ENCODE data around the gene SPG11. TPM values are rescaled to one million over a fixed set of nuclear protein-coding genes. Genes with fewer than 3 reads are reported as not detected.
A peak's percentile ranks its signal among the peaks of the same experiment; 100 is the strongest.

The SPG11 gene
- total and polyA plus RNA-seq, 9 of the 15 experiments (the other 6 are each of a cell fraction or from before 2014, with no cell fraction given) = 23.3 to 71.2 (median 45.6) TPM

- H3K27me3 ChIP-seq (ENCODE audit: control insufficient read depth in 2 of 2, insufficient read depth in 2 of 2, low read length in 2 of 2) = no peaks in the 10 kb centered on the region
- under 1% methylated on average over 13 of the region's 13 CpGs for WGBS (ENCODE audit: insufficient coverage, low coverage, missing lambda C conversion rate)
- H3K4me3 ChIP-seq = peak overlapping the region; percentile 99
- in situ Hi-C loops (cut with MboI) (no loop called here), intact Hi-C loops (cut with micrococcal nuclease) (loop anchor here (10.0 kb wide), 1 partner anchor 323 kb away; no protein-coding TSS in a partner anchor)
- peak; percentile 47 for ATAC-seq
- H3K4me2 ChIP-seq (ENCODE audit: insufficient read depth, low read length) = peak overlapping the region; percentile 85
- H3K27ac ChIP-seq (ENCODE audit: extremely low read depth, low read depth, low read length) = peak overlapping the region; percentile 99
- peak overlapping the region; percentile 79 for H2AFZ ChIP-seq (ENCODE audit: low read depth, low read length)
- ChIA-PET CTCF (ENCODE audit: low intra/inter-chr PET ratio) (no interaction called here), POLR2A (interaction anchor here (0.5 to 2.4 kb wide), 8 partner anchors 9 to 647 kb away, joined by 3 to 26 read pairs (median 4); partner anchors contain the start of gene CTDSPL2)
- peak; percentile 80 for FAIRE-seq
- no TSS peak for BruUV-seq (replicated peaks)
- peak; percentile 21 to 67 (median 38) for DNase-seq (ENCODE audit: extremely low read depth in 1 of 4, low spot score in 3 of 4)
- no peaks in the 10 kb centered on the region for H3K9me1 ChIP-seq (ENCODE audit: control insufficient read depth, insufficient read depth, low read length)
- peaks cover 54% of the 10 kb centered on the region for H3K36me3 ChIP-seq (ENCODE audit: control insufficient read depth, insufficient read depth, low read length)
- H3K4me1 ChIP-seq (replicated peaks in 1 of 2; ENCODE audit: control insufficient read depth in 2 of 2, insufficient read depth in 2 of 2, low read length in 2 of 2) = peaks cover 18 to 27% of the 10 kb centered on the region in 2 experiments; a peak in 4 of 5 replicates
- H3K9me3 ChIP-seq (replicated peaks; ENCODE audit: control insufficient read depth, insufficient read depth, low read depth, low read length) = no peaks in the 10 kb centered on the region
- peaks cover 78% of the 10 kb centered on the region for H3K79me2 ChIP-seq (ENCODE audit: control insufficient read depth, insufficient read depth, low read length)
- H4K20me1 ChIP-seq (replicated peaks; ENCODE audit: control insufficient read depth, insufficient read depth, low read length) = peaks cover 13% of the 10 kb centered on the region; the same call in 1 of the 2 replicates
- peak overlapping the region; percentile 91 to 100 for H3K9ac ChIP-seq (ENCODE audit: insufficient read depth in 1 of 2, low read depth in 2 of 2, low read length in 2 of 2)
- TF ChIP-seq DPF2 (IDR thresholded peaks at IDR 0.05) = 0 out of 2 replicates have a peak, but pooled peaks have one; percentile 40
- TF ChIP-seq MEIS2 (IDR thresholded peaks at IDR 0.05; ENCODE audit: partially characterized antibody) = peak; percentile 4
- TF ChIP-seq SMARCA4 (IDR thresholded peaks at IDR 0.05) = peak; percentile 45; the same call in 1 of the 2 replicates
- TF ChIP-seq, protein P1, sequence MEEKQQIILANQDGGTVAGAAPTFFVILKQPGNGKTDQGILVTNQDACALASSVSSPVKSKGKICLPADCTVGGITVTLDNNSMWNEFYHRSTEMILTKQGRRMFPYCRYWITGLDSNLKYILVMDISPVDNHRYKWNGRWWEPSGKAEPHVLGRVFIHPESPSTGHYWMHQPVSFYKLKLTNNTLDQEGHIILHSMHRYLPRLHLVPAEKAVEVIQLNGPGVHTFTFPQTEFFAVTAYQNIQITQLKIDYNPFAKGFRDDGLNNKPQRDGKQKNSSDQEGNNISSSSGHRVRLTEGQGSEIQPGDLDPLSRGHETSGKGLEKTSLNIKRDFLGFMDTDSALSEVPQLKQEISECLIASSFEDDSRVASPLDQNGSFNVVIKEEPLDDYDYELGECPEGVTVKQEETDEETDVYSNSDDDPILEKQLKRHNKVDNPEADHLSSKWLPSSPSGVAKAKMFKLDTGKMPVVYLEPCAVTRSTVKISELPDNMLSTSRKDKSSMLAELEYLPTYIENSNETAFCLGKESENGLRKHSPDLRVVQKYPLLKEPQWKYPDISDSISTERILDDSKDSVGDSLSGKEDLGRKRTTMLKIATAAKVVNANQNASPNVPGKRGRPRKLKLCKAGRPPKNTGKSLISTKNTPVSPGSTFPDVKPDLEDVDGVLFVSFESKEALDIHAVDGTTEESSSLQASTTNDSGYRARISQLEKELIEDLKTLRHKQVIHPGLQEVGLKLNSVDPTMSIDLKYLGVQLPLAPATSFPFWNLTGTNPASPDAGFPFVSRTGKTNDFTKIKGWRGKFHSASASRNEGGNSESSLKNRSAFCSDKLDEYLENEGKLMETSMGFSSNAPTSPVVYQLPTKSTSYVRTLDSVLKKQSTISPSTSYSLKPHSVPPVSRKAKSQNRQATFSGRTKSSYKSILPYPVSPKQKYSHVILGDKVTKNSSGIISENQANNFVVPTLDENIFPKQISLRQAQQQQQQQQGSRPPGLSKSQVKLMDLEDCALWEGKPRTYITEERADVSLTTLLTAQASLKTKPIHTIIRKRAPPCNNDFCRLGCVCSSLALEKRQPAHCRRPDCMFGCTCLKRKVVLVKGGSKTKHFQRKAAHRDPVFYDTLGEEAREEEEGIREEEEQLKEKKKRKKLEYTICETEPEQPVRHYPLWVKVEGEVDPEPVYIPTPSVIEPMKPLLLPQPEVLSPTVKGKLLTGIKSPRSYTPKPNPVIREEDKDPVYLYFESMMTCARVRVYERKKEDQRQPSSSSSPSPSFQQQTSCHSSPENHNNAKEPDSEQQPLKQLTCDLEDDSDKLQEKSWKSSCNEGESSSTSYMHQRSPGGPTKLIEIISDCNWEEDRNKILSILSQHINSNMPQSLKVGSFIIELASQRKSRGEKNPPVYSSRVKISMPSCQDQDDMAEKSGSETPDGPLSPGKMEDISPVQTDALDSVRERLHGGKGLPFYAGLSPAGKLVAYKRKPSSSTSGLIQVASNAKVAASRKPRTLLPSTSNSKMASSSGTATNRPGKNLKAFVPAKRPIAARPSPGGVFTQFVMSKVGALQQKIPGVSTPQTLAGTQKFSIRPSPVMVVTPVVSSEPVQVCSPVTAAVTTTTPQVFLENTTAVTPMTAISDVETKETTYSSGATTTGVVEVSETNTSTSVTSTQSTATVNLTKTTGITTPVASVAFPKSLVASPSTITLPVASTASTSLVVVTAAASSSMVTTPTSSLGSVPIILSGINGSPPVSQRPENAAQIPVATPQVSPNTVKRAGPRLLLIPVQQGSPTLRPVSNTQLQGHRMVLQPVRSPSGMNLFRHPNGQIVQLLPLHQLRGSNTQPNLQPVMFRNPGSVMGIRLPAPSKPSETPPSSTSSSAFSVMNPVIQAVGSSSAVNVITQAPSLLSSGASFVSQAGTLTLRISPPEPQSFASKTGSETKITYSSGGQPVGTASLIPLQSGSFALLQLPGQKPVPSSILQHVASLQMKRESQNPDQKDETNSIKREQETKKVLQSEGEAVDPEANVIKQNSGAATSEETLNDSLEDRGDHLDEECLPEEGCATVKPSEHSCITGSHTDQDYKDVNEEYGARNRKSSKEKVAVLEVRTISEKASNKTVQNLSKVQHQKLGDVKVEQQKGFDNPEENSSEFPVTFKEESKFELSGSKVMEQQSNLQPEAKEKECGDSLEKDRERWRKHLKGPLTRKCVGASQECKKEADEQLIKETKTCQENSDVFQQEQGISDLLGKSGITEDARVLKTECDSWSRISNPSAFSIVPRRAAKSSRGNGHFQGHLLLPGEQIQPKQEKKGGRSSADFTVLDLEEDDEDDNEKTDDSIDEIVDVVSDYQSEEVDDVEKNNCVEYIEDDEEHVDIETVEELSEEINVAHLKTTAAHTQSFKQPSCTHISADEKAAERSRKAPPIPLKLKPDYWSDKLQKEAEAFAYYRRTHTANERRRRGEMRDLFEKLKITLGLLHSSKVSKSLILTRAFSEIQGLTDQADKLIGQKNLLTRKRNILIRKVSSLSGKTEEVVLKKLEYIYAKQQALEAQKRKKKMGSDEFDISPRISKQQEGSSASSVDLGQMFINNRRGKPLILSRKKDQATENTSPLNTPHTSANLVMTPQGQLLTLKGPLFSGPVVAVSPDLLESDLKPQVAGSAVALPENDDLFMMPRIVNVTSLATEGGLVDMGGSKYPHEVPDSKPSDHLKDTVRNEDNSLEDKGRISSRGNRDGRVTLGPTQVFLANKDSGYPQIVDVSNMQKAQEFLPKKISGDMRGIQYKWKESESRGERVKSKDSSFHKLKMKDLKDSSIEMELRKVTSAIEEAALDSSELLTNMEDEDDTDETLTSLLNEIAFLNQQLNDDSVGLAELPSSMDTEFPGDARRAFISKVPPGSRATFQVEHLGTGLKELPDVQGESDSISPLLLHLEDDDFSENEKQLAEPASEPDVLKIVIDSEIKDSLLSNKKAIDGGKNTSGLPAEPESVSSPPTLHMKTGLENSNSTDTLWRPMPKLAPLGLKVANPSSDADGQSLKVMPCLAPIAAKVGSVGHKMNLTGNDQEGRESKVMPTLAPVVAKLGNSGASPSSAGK (IDR thresholded peaks at IDR 0.05) = peak; percentile 15; the same call in 1 of the 2 replicates
- no peak for TF ChIP-seq ZC3H11A (IDR thresholded peaks at IDR 0.05; ENCODE audit: low read depth, low read length)
- no peak for TF ChIP-seq SRSF9 (IDR thresholded peaks at IDR 0.05; ENCODE audit: borderline replicate concordance, low read depth, low read length)
- TF ChIP-seq MXI1 (IDR thresholded peaks at IDR 0.05; ENCODE audit: low read depth, low read length) = peak; percentile 5; the same call in 1 of the 2 replicates
- TF ChIP-seq ASH1L (IDR thresholded peaks at IDR 0.05; ENCODE audit: borderline replicate concordance, low read depth, partially characterized antibody) = peak; percentile 13
- TF ChIP-seq L3MBTL2 (IDR thresholded peaks at IDR 0.05) = peak; percentile 38
These were observed 125.7 kb downstream of the SPG11 start for GRCh38 chr15:44537735-44538240.

Data from K562 (cell line).